GM23248 (cell line): ENCODE data around the gene PDE8A. TPM values are rescaled to one million over a fixed set of nuclear protein-coding genes. Genes with fewer than 3 reads are reported as not detected.

Experiments
- DNase-seq: peaks from one replicate; pipeline ENCODE4 v3.0.0-alpha.2; 2015
- H2AFZ ChIP-seq: fragments of 200-600 bp; sonication (generic); 2 replicates; pipeline ENCODE4 v1.6.1; 2016; ENCODE audit warnings: antibody characterized with exemption
- H3F3A ChIP-seq: fragments of 200-600 bp; sonication (generic); 2 replicates; pipeline ENCODE4 v1.6.1; 2016; ENCODE audit warnings: mild to moderate bottlenecking, antibody characterized with exemption, mixed run types; ENCODE audit not compliant: insufficient read depth
- H3K27ac ChIP-seq: fragments of 200-600 bp; sonication (generic); 2 replicates; pipeline ENCODE4 v1.5.1; 2016; ENCODE audit warnings: mild to moderate bottlenecking
- H3K27me3 ChIP-seq: fragments of 200-600 bp; sonication (generic); replicated peaks from 2 replicates; pipeline ENCODE4 v1.6.1; 2016; ENCODE audit warnings: mild to moderate bottlenecking; ENCODE audit not compliant: insufficient read depth
- H3K36me3 ChIP-seq: fragments of 200-600 bp; sonication (generic); 2 replicates; pipeline ENCODE4 v1.6.1; 2016; ENCODE audit warnings: low read depth, mild to moderate bottlenecking
- H3K4me1 ChIP-seq: fragments of 200-600 bp; sonication (generic); 2 replicates; pipeline ENCODE4 v1.6.1; 2016; ENCODE audit warnings: mild to moderate bottlenecking; ENCODE audit not compliant: insufficient read depth
- H3K4me2 ChIP-seq: fragments of 200-600 bp; sonication (generic); one replicate; pipeline ENCODE4 v1.6.1; 2016; ENCODE audit warnings: mild to moderate bottlenecking; ENCODE audit not compliant: unreplicated experiment
- H3K4me3 ChIP-seq: fragments of 200-600 bp; sonication (generic); 2 replicates; pipeline ENCODE4 v1.5.1; 2016; ENCODE audit warnings: mild to moderate bottlenecking
- H3K79me2 ChIP-seq: fragments of 200-600 bp; sonication (generic); 2 replicates; pipeline ENCODE4 v1.6.1; 2016; ENCODE audit warnings: mild to moderate bottlenecking; ENCODE audit not compliant: insufficient read depth
- H3K9ac ChIP-seq: fragments of 200-600 bp; sonication (generic); 2 replicates; pipeline ENCODE4 v1.6.1; 2016; ENCODE audit warnings: mild to moderate bottlenecking
- H3K9me2 ChIP-seq: fragments of 200-600 bp; sonication (generic); 2 replicates; pipeline ENCODE4 v1.6.1; 2016; ENCODE audit warnings: mixed run types, mild to moderate bottlenecking, moderate library complexity; ENCODE audit not compliant: insufficient read depth
- H3K9me3 ChIP-seq: fragments of 200-600 bp; sonication (generic); one replicate; pipeline ENCODE4 v1.6.1; 2017; ENCODE audit warnings: low read depth
- H4K20me1 ChIP-seq: fragments of 200-600 bp; sonication (generic); 2 replicates; pipeline ENCODE4 v1.6.0; 2016; ENCODE audit not compliant: insufficient read depth
- EZH2 ChIP-seq: fragments of 200-600 bp; sonication (generic); IDR thresholded peaks from 2 replicates; pipeline ENCODE4 v1.6.1; 2018; ENCODE audit warnings: antibody characterized with exemption, mild to moderate bottlenecking; ENCODE audit not compliant: insufficient read depth, poor library complexity, severe bottlenecking
- EZH2phosphoT487 ChIP-seq: fragments of 200-600 bp; sonication (generic); IDR thresholded peaks from 2 replicates; pipeline ENCODE4 v1.6.1; 2018; ENCODE audit warnings: antibody characterized with exemption, moderate library complexity, mild to moderate bottlenecking, low read depth; ENCODE audit not compliant: insufficient read depth
- WGBS, 2 experiments: methylation state at CpG; one replicate each; pipeline ENCODE4 v1.1.6; 2015 to 2017; ENCODE audit warnings: low lambda C conversion rate in 2 of 2, low coverage in 1 of 2; ENCODE audit errors: missing lambda C conversion rate in 2 of 2; 5-methylcytosine and 5-hydroxymethylcytosine counted together
- in situ Hi-C: fragments of 300-500 bp; cut with MboI; formaldehyde crosslinking; loops from 2 replicates; pipeline ENCODE4 v1.15.0; 2020
- polyA plus RNA-seq: library from polyadenylated mRNA; unstranded; fragments of >200 nt; fragmentation: Nextera tagmentation; extraction: Ambion mirVana; gene quantifications from 2 replicates; pipeline ENCODE4 v1.2.1, GENCODE V29; 2016
- total RNA-seq: library from RNA; depleted of rRNA; stranded (reverse); fragments of >200 nt; shearing (Covaris generic); gene quantifications from 2 replicates; pipeline ENCODE4 v1.2.3, GENCODE V29; 2014

PDE8A gene
- total and polyA plus RNA-seq, 2 experiments from 2014 or later = 13.9 to 22.7 TPM

- H3K36me3 ChIP-seq = no peaks in the 10 kb centered on the region
- H3K9ac ChIP-seq = no peak overlapping the region
- in situ Hi-C loops = loop anchor here (5.0 to 10.0 kb wide), 2 partner anchors 88 to 450 kb away; no protein-coding TSS in a partner anchor
- no peak overlapping the region for H3K4me3 ChIP-seq
- no peak overlapping the region for H3K4me2 ChIP-seq
- H3K9me2 ChIP-seq = no peaks in the 10 kb centered on the region
- WGBS, 2 experiments = 42 to 50% methylated on average over 1 of the region's 1 CpG
- no peak overlapping the region for H3K27ac ChIP-seq
- peaks cover 27% of the 10 kb centered on the region for H3K4me1 ChIP-seq
- H3K9me3 ChIP-seq = no peaks in the 10 kb centered on the region
- H3F3A ChIP-seq = peaks cover 25% of the 10 kb centered on the region; the same call in 1 of the 2 replicates
- H2AFZ ChIP-seq = no peak overlapping the region
- DNase-seq = no peak
- no peak for TF ChIP-seq EZH2phosphoT487
- TF ChIP-seq EZH2 = no peak
- no peaks in the 10 kb centered on the region for H3K27me3 ChIP-seq
- H3K79me2 ChIP-seq = peaks cover 99% of the 10 kb centered on the region
- no peaks in the 10 kb centered on the region for H4K20me1 ChIP-seq
These were observed 63.2 kb downstream of the PDE8A start for GRCh38 chr15:85044894-85045293.

- H3K36me3 ChIP-seq = no peaks in the 10 kb centered on the region
- no peak overlapping the region for H2AFZ ChIP-seq
- no peak overlapping the region for H3K27ac ChIP-seq
- H3K9me2 ChIP-seq = no peaks in the 10 kb centered on the region
- TF ChIP-seq EZH2 = no peak
- TF ChIP-seq EZH2phosphoT487 = no peak
- peaks cover 27% of the 10 kb centered on the region for H3K4me1 ChIP-seq
- no peak overlapping the region for H3K4me2 ChIP-seq
- no peak overlapping the region for H3K4me3 ChIP-seq
- H4K20me1 ChIP-seq = no peaks in the 10 kb centered on the region
- H3K9me3 ChIP-seq = no peaks in the 10 kb centered on the region
- peaks cover 99% of the 10 kb centered on the region for H3K79me2 ChIP-seq
- H3K27me3 ChIP-seq = no peaks in the 10 kb centered on the region
- DNase-seq = no peak
- WGBS, 2 experiments = 29 to 60% methylated on average over 1 of the region's 1 CpG
- no peak overlapping the region for H3K9ac ChIP-seq
- H3F3A ChIP-seq = peaks cover 25% of the 10 kb centered on the region; the same call in 1 of the 2 replicates
- in situ Hi-C loops = loop anchor here (5.0 to 10.0 kb wide), 2 partner anchors 88 to 451 kb away; no protein-coding TSS in a partner anchor
These were observed 64.0 kb downstream of the PDE8A start for GRCh38 chr15:85045615-85046014.

- H3K79me2 ChIP-seq = peaks cover 99% of the 10 kb centered on the region
- H3K4me2 ChIP-seq = peak overlapping the region; percentile 80
- H3K9ac ChIP-seq = peak overlapping the region; percentile 65
- peak; percentile 80 for DNase-seq
- H3K9me2 ChIP-seq = no peaks in the 10 kb centered on the region
- H3K9me3 ChIP-seq = no peaks in the 10 kb centered on the region
- no peaks in the 10 kb centered on the region for H4K20me1 ChIP-seq
- no peaks in the 10 kb centered on the region for H3K27me3 ChIP-seq
- H2AFZ ChIP-seq = peak overlapping the region; percentile 49
- peaks cover 25% of the 10 kb centered on the region; the same call in 1 of the 2 replicates for H3F3A ChIP-seq
- H3K4me1 ChIP-seq = peaks cover 27% of the 10 kb centered on the region
- peak overlapping the region; percentile 56 for H3K27ac ChIP-seq
- no peaks in the 10 kb centered on the region for H3K36me3 ChIP-seq
- TF ChIP-seq EZH2 (no peak), EZH2phosphoT487 (no peak)
- in situ Hi-C loops = loop anchor here (5.0 to 10.0 kb wide), 2 partner anchors 90 to 453 kb away; no protein-coding TSS in a partner anchor
- 45 to 52% methylated on average over 7 of the region's 7 CpGs for whole genome bisulfite sequencing, 2 experiments
- H3K4me3 ChIP-seq = peak overlapping the region; percentile 41
These were observed 65.8 kb downstream of the PDE8A start for GRCh38 chr15:85047271-85047948.

GRCh38 chr15:85048430-85048829 is 66.8 kb downstream of the PDE8A start:
- Histone ChIP-seq H3K36me3 (no peaks in the 10 kb centered on the region), H3K9me3 (no peaks in the 10 kb centered on the region), H3F3A (peaks cover 25% of the 10 kb centered on the region; the same call in 1 of the 2 replicates), H3K79me2 (peaks cover 99% of the 10 kb centered on the region), H3K4me3 (peak overlapping the region; percentile 53), H3K9me2 (no peaks in the 10 kb centered on the region), H3K4me1 (peaks cover 27% of the 10 kb centered on the region), H2AFZ (peak overlapping the region; percentile 64), H3K27ac (peak overlapping the region; percentile 56), H3K27me3 (no peaks in the 10 kb centered on the region), H4K20me1 (no peaks in the 10 kb centered on the region), H3K9ac (peak overlapping the region; percentile 65), H3K4me2 (peak overlapping the region; percentile 80)
- in situ Hi-C loops = loop anchor here (5.0 to 10.0 kb wide), 2 partner anchors 91 to 454 kb away; no protein-coding TSS in a partner anchor
- 59 to 61% methylated on average over 6 of the region's 6 CpGs for WGBS, 2 experiments
- DNase-seq = peak; percentile 49
- TF ChIP-seq EZH2phosphoT487 = no peak
